ENCODE measurements around the gene MAST3. TPM values are rescaled to one million over a fixed set of nuclear protein-coding genes. Genes with fewer than 3 reads are reported as not detected.

Gene MAST3
- total RNA-seq, 1 experiment from 2014 or later, result 11.5 TPM

GRCh38 chr19:18058208-18059009, 39.2 kb upstream of the MAST3 start:
- peaks cover 7% of the 10 kb centered on the region for H3K4me1 Mint-ChIP-seq
- peak; percentile 86 for DNase-seq (ENCODE audit: low spot score)
- CTCF ChIA-PET, result interaction anchor here (0.6 to 6.3 kb wide), 15 partner anchors 14 to 428 kb away, joined by 3 to 46 read pairs (median 4); partner anchors contain the start of genes ARRDC2 and RPL18A
- no peaks in the 10 kb centered on the region; the same call in 1 of the 2 replicates for H3K9me3 Mint-ChIP-seq
- peak overlapping the region; percentile 61 for H3K4me3 Mint-ChIP-seq
- H3K27me3 Mint-ChIP-seq (ENCODE audit: low read depth), result no peaks in the 10 kb centered on the region; the same call in 1 of the 2 replicates
- H3K36me3 Mint-ChIP-seq, result no peaks in the 10 kb centered on the region
- TF ChIP-seq CREM (CRISPR knock-in tag; IDR thresholded peaks at IDR 0.05) (no peak), SP1 (CRISPR knock-in tag; conservative IDR thresholded peaks at IDR 0.05) (peak; percentile 67), JAZF1 (CRISPR knock-in tag; IDR thresholded peaks at IDR 0.05) (no peak), FOXP1 (CRISPR knock-in tag; IDR thresholded peaks at IDR 0.05; ENCODE audit: borderline replicate concordance) (no peak), NFE2L1 (CRISPR knock-in tag; IDR thresholded peaks at IDR 0.05) (peak; percentile 62; the same call in 1 of the 2 replicates), GTF2I (CRISPR knock-in tag; conservative IDR thresholded peaks at IDR 0.05) (no peak), FOXK1 (CRISPR knock-in tag; IDR thresholded peaks at IDR 0.05) (no peak)
- TF ChIP-seq, protein P1, sequence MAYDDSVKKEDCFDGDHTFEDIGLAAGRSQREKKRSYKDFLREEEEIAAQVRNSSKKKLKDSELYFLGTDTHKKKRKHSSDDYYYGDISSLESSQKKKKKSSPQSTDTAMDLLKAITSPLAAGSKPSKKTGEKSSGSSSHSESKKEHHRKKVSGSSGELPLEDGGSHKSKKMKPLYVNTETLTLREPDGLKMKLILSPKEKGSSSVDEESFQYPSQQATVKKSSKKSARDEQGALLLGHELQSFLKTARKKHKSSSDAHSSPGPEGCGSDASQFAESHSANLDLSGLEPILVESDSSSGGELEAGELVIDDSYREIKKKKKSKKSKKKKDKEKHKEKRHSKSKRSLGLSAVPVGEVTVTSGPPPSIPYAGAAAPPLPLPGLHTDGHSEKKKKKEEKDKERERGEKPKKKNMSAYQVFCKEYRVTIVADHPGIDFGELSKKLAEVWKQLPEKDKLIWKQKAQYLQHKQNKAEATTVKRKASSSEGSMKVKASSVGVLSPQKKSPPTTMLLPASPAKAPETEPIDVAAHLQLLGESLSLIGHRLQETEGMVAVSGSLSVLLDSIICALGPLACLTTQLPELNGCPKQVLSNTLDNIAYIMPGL (CRISPR knock-in tag; IDR thresholded peaks at IDR 0.05), result 0 out of 2 replicates have a peak, but pooled peaks have one; percentile 61
- TF ChIP-seq, protein P2, sequence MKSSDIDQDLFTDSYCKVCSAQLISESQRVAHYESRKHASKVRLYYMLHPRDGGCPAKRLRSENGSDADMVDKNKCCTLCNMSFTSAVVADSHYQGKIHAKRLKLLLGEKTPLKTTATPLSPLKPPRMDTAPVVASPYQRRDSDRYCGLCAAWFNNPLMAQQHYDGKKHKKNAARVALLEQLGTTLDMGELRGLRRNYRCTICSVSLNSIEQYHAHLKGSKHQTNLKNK (CRISPR knock-in tag; IDR thresholded peaks at IDR 0.05), result no peak
- TF ChIP-seq, protein P3, sequence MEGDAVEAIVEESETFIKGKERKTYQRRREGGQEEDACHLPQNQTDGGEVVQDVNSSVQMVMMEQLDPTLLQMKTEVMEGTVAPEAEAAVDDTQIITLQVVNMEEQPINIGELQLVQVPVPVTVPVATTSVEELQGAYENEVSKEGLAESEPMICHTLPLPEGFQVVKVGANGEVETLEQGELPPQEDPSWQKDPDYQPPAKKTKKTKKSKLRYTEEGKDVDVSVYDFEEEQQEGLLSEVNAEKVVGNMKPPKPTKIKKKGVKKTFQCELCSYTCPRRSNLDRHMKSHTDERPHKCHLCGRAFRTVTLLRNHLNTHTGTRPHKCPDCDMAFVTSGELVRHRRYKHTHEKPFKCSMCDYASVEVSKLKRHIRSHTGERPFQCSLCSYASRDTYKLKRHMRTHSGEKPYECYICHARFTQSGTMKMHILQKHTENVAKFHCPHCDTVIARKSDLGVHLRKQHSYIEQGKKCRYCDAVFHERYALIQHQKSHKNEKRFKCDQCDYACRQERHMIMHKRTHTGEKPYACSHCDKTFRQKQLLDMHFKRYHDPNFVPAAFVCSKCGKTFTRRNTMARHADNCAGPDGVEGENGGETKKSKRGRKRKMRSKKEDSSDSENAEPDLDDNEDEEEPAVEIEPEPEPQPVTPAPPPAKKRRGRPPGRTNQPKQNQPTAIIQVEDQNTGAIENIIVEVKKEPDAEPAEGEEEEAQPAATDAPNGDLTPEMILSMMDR (IDR thresholded peaks at IDR 0.05), result peak; percentile 92
- ATAC-seq, result peak; percentile 86
- POLR2A ChIA-PET, result no interaction called here
- H3K27ac Mint-ChIP-seq, result peak overlapping the region; percentile 63; the same call in 1 of the 2 replicates

DNA sequence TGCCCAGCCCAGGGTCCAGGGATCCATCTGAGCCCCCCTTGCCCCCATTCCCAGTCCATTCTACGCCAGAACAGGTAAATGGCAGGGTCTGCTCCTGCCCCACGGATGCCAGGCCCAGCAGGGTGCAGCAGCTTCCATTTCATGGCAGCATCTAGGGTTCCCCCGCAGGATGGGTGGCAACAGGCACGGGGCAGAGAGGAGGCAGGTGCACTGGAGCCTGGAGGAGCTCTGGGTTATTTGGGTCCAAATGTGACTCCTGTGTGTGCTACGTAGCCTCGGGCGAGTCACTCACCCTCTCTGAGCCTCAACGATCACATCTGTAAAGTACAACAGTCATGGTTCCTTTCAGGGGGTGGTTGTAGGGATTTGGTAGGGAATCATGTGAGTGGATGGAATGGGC, 38.3 kb upstream of the MAST3 start:
- Mint-ChIP-seq H3K9me3 (no peaks in the 10 kb centered on the region; the same call in 1 of the 2 replicates), H3K36me3 (no peaks in the 10 kb centered on the region), H3K4me3 (no peak overlapping the region), H3K27ac (no peak overlapping the region), H3K27me3 (ENCODE audit: low read depth) (no peaks in the 10 kb centered on the region; the same call in 1 of the 2 replicates), H3K4me1 (peaks cover 7% of the 10 kb centered on the region)
- CTCF ChIA-PET, result interaction anchor here (1.2 to 6.3 kb wide), 10 partner anchors 15 to 200 kb away, joined by 3 to 46 read pairs (median 5); partner anchors contain the start of genes ARRDC2 and RPL18A
- POLR2A ChIA-PET, result no interaction called here
- DNase-seq (ENCODE audit: low spot score) (no peak), ATAC-seq (no peak)
- TF ChIP-seq FOXP4 (CRISPR knock-in tag; IDR thresholded peaks at IDR 0.05) (no peak), SOX15 (CRISPR knock-in tag; IDR thresholded peaks at IDR 0.05) (no peak), MXD4 (CRISPR knock-in tag; IDR thresholded peaks at IDR 0.05; ENCODE audit: borderline replicate concordance) (no peak), ZNF423 (CRISPR knock-in tag; IDR thresholded peaks at IDR 0.05) (no peak), CBFB (CRISPR knock-in tag; IDR thresholded peaks at IDR 0.05; ENCODE audit: low read depth) (no peak), ZNF232 (CRISPR knock-in tag; IDR thresholded peaks at IDR 0.05) (no peak)
- TF ChIP-seq, protein P1 (CRISPR knock-in tag; IDR thresholded peaks at IDR 0.05), result no peak
- TF ChIP-seq, protein P4, sequence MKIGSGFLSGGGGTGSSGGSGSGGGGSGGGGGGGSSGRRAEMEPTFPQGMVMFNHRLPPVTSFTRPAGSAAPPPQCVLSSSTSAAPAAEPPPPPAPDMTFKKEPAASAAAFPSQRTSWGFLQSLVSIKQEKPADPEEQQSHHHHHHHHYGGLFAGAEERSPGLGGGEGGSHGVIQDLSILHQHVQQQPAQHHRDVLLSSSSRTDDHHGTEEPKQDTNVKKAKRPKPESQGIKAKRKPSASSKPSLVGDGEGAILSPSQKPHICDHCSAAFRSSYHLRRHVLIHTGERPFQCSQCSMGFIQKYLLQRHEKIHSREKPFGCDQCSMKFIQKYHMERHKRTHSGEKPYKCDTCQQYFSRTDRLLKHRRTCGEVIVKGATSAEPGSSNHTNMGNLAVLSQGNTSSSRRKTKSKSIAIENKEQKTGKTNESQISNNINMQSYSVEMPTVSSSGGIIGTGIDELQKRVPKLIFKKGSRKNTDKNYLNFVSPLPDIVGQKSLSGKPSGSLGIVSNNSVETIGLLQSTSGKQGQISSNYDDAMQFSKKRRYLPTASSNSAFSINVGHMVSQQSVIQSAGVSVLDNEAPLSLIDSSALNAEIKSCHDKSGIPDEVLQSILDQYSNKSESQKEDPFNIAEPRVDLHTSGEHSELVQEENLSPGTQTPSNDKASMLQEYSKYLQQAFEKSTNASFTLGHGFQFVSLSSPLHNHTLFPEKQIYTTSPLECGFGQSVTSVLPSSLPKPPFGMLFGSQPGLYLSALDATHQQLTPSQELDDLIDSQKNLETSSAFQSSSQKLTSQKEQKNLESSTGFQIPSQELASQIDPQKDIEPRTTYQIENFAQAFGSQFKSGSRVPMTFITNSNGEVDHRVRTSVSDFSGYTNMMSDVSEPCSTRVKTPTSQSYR (CRISPR knock-in tag; IDR thresholded peaks at IDR 0.05), result no peak
- TF ChIP-seq, protein P3 (IDR thresholded peaks at IDR 0.05), result no peak
- TF ChIP-seq, protein P5, sequence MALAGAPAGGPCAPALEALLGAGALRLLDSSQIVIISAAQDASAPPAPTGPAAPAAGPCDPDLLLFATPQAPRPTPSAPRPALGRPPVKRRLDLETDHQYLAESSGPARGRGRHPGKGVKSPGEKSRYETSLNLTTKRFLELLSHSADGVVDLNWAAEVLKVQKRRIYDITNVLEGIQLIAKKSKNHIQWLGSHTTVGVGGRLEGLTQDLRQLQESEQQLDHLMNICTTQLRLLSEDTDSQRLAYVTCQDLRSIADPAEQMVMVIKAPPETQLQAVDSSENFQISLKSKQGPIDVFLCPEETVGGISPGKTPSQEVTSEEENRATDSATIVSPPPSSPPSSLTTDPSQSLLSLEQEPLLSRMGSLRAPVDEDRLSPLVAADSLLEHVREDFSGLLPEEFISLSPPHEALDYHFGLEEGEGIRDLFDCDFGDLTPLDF (CRISPR knock-in tag; IDR thresholded peaks at IDR 0.05), result no peak

Measured in WTC11 (cell line).